Kidney tubule cell (primary cell): ENCODE results near the gene BCL11A.

Source experiments
- DNase-seq: peaks from one replicate; pipeline ENCODE4 v3.0.0-alpha.2; 2018; ENCODE audit warnings: low spot score

The BCL11A gene

GRCh38 chr2:60484133-60484645 is 69.3 kb downstream of the BCL11A start:
- peak; percentile 12 for DNase-seq

GRCh38 chr2:60483401-60483800 is 70.1 kb downstream of the BCL11A start:
- peak; percentile 31 for DNase-seq

GRCh38 chr2:60482222-60482621 is 71.2 kb downstream of the BCL11A start:
- no peak for DNase-seq

DNA sequence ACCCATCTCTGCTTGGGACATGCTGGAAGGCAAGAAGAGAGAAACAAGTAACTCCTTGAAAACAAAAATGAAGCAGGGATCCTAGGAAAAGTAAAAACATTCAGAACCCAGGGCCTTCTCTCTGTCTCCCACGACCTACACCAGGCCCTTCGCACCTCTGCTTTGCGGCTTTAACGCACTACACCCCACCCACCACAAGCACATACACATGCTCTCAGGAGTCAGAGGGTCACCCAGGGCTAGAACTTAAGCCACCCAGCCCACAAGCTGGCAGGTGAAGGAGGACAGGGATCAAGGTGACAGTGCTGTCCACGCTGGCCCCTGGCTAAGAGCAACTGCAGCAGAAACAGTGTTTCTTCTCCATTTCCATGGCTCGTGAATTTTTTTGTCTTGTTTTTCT is 72.2 kb downstream of the BCL11A start:
- no peak for DNase-seq

- DNase-seq, result peak; percentile 73
Observed at GRCh38 chr2:60480089-60480773, 73.2 kb downstream of the BCL11A start.

DNA sequence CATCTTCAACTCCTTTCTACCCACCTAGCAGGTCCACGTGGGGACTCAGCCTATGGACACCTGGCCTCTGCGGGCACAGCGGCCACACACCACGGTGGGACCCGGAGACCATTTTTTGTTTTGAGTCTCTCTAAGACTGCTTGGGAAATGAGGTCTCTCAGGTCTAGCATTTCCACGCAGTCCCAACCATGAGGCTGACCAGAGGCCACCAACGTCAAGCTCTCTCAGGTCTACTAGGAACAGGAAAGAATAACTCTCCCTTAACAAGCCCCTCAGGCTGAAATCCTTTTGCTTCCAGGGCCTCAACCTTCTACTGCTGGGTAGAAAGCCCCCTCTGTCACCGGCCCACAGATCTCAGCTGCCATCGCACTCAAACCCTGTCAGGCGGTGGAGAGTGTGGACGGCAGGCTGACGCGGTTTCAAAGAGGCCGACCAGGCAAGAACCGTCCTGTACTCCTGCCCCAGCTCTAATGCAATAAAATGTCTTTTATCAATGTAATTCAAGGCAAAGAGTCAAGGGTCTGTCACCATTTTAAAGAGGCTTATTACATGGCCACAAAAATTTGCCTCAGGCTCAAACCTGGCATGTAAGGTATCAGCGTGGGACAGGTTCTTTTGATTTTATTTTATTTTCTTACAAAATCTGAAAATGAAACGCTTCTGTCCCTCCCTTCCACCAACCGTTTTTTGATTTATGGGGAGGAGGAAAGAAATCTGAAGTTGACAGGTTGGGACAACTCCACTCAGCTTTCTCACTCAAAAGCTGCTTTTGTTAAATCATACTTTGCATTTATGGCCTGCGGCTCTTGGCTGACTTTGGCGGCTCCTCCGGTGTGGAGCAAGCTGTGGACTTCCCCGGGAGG is 74.0 kb downstream of the BCL11A start:
- no peak for DNase-seq

- no peak for DNase-seq
Observed at GRCh38 chr2:60478660-60479059, 74.8 kb downstream of the BCL11A start.

DNA sequence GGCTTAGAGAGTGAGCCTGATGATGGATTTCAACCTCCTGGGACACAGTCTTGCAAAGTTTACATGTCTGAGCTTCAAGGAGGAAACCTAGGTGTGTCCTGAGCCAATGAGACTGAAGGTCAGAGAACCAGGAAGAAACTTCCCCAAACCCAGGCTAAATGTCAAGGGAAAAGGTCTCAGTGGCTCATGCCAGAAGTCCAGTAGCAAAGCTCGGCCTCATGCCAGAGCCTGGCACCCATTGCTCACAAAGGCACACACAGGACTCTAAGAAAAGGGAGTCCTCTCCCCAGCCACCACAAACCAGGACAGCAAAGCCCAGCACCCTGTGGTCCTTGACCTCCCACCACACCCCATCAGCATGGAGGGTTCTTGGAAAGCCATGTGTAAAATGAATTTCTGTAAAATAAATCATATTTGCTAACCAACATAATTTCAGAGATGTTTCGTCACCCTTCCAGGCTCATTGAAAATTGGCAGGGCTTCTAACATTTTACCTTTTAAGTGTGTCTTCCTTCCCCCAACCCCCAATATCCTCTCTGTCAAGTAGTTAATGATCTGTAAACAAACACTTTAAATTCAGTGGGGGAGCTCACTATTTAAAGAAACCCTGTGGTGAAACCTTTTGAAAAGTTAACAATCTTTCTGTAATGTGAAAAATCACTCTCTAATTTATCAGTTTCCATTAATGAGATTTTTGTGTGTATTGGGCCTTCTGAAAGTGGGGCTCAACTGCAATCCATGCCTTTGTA is 77.1 kb downstream of the BCL11A start:
- DNase-seq, result no peak

DNA sequence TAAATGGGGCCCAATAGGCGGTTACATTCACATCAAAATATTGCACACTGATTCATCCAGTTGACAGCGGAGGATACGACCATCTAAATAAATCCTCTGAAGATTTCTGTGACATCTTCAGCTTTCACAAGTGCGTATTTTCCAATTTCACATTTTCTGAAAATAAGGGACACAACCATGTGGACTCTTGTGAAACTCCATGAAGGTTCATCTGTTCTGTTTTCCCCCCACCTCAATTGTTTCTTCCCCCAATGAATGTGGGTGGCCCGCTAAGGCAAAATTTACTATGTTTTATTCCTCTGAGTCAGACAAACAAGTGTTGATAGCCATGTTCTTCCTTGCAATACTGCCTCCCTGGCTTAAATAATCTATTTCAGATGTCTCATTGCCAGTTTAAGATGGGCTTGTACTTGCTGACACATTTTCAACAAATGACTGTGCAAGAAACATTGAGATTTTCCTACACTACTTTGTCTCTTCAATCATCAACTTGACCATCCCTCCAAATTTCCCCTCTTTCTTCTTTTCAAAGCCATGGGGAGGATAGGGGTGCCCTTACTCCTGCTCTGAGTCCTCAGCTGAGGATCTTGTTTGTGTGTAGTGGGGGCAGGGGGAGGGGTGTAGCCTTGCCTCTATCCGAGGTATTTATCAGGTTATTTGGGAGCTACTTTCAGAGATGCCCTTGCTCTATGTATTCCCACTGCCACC is 78.2 kb downstream of the BCL11A start:
- DNase-seq, result no peak

DNA sequence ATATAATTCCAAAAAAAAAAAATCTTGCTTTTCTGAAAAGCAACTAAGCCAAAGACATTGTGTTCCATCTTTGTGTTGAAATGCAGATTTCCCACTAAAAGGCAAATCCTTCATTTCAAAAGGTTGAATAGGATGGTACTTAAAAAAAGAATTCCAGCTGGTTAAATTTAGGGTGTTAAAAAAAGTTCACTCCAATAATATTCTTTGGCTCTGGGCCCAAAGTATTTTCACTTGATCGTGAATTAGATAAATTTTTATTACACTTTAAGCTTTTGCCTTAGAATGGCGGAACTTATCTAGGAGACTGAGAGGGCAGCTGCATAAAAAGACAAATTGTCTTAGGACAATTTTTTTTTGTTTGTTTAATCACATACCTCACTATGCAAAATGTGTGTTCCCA is 79.2 kb downstream of the BCL11A start:
- no peak for DNase-seq

DNA sequence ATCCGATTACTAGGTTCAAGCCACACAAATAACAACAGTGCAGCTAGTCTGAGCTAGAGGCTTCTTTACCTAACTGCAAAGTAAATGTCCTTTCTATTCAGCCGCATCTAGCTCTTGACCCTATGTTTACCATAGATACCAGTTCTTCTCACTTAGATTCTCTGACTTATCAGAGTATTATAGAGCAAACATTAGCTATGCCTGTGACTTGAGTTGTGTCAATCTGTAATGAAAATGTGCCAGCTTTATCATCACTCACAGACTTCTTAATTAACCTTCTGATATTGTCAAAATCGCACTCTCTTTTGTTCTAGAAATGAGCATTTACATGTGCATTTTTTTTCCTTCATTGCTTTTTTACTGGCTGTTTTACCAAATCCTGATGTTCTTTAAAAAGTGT is 79.9 kb downstream of the BCL11A start:
- no peak for DNase-seq

DNA sequence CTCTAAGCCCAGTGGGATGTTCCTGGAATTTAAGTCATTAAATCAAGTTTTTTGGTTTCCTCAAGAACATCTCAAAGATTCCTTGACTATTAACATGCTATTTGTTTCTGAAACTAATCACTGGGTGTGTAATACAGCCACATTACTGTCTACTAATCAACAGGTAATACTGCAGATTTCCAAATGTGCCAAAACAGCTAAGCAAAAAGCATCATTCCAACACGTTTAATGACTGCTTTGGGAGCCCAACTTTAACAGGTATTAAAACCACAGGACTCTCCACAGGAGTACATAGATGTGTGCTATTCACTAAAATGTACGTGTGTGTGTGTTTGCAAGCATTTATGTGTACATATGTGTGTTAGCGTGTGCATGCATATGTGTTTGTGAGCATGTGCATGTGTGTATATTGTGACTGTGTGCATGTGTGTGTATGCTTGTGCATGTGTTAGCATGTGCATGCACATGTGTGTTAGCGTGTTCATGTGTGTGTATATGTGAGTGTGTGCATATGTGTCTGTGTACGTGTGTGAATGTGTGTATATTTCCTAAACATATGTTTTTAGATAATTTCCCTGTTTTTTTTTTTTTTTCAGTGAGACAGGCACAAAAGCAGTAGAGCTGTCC is 80.7 kb downstream of the BCL11A start:
- DNase-seq, result no peak

DNA sequence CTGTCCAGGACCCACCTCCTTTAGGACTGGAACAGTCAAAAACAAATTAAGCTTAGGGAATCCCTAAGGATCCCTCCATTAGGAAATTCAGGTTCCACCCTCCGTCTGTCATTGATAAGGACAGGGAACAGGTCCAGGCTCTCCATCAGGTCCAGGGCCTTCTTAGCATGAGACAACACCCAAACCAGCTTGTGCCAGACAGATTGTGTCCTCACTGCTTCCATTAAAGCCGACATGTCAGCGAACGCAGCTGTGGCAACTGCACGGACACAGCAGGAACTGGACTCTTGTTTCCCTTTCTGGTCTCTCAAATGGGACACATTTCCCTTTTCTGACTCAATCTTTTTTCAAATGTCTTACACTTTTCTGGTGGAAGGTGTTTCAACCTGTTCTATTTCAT is 81.4 kb downstream of the BCL11A start:
- DNase-seq, result no peak

DNA sequence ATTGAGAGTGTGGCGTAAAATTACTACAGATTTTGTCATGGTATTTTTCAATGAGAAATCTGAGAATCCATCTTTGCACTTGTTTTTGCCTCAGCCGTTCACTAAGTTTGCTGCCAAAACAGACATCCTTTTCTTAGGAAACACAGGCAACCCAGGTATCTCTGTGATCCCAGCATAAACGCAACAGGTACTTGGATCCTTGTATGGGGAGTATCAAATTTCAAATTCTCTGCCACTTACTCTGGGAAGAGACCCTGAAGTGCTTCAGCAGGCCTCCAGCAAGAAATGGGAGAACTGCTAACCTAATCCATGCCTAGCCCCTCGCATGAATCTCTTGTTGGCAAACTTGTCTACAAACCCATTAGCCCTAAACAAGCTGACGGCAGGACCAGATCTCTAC is 83.1 kb downstream of the BCL11A start:
- no peak for DNase-seq

- DNase-seq, result no peak
Observed at GRCh38 chr2:60469536-60470317, 83.7 kb downstream of the BCL11A start.

GRCh38 chr2:60468382-60469085 is 84.9 kb downstream of the BCL11A start:
- DNase-seq, result no peak

DNA sequence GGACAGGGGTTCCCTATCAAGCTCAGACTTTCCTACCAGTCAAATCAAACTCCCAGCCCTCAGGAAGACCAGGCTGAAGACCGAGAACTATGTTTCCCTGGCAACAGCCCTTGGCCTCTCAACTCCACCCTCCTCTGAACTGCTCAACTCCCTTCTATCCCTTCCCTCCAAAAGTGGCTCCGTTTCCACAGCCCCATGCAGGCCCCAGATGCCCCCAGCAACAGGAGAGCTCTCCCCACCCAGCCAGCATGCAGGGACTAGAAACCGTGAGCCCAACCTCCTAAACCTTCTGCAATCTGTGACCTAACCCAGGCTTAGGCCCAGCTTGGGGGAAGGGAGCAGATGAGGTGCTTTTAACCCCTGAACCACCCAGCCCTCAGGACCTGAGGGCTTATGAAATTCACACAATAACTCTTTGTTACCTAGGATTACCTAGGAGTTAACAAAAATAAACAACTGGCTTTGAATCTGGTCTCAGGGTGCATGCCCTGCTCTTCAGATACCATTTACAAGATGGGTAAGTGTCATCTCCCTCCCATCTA is 87.2 kb downstream of the BCL11A start:
- DNase-seq, result no peak

DNA sequence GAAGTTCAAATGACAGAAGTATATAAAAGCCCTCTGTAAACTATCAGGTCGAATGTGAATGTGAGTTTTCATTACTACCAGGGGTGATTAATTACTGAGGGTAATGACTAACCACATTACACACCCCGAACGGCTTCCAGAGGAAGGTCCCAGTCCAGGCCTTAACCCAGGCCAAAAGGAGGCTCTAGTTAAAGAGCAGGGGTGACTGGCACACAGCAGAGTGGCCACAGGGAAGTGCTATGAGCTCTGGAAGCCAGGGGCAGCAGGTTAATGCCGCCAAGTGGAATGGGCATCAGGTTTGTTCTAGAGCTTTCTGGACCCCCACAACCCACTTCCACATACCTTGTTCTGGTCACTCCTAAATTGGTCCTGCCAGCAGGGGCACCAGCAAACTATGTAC is 87.7 kb downstream of the BCL11A start:
- DNase-seq, result peak; percentile 33

DNA sequence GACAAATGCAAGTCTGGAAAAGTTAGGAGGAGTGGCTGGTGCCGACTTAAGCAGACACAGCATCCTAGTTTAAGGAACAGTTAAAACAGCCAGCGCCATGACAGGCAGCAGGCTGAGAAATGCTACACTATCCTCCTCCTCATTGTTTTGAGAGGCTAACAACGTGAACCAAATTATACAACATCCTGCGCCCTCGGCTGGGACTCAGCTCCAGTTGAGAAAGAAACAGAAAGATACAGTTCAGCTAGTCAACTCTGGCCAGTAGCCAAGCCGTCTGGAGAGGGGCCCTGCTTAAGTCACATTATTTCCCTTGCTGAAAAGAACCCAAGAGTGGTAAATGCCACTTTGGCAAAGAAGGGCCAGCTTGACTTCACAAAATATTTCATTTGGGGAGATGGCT is 90.2 kb downstream of the BCL11A start:
- no peak for DNase-seq
